GM21737 (cell line): ENCODE measurements around the gene ADSS1.

ENCODE experiments used
- ATAC-seq: cut with Tn5 transposase; IDR thresholded peaks from one replicate; pipeline ENCODE4 v1.9.1; 2021; ENCODE audit warnings: mild to moderate bottlenecking, moderate library complexity; ENCODE audit not compliant: unreplicated experiment

ADSS1 gene

DNA sequence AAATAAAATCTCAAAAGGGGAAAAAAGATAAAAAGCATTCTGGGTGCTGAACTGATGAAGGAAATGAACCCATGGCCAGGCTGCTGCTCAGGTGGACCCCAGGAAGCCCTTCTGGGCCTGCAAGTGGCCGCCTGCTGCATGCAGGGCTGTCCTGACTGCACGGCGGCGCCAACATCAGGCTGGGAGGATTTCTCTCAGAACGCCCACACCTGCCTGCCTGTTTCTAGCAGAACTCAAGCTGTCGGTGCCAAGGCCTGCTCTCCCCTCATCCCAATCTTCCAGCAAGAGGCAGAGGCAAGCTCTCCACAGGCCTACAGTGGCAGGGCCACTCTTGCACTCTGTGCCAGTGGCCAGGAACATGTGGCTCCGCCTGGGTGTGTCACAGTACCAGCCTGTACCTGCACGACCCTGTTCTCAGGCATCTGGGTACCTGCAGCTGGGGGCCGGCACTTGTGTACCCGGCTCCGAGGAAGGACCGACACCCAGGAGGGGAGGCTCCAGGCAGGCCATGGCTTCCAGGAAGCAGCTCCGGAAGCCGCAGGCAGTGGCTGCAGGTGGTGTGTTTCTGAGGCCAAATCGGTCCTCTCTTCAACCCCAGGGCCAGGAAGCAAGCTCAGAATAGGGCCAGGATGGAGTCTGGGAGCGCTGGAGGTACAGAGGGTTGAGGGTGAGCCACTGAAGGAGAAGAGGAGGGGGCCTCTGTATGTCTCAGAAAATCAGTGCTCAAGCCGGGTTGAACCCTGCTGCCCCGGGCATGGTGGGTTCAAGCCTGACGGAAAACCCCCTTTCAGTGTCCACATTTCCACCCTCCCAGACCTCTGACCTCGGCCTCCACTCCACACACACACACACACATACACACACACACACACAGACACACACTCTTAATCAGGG, 37.2 kb upstream of the ADSS1 start:
- no peak for ATAC-seq

DNA sequence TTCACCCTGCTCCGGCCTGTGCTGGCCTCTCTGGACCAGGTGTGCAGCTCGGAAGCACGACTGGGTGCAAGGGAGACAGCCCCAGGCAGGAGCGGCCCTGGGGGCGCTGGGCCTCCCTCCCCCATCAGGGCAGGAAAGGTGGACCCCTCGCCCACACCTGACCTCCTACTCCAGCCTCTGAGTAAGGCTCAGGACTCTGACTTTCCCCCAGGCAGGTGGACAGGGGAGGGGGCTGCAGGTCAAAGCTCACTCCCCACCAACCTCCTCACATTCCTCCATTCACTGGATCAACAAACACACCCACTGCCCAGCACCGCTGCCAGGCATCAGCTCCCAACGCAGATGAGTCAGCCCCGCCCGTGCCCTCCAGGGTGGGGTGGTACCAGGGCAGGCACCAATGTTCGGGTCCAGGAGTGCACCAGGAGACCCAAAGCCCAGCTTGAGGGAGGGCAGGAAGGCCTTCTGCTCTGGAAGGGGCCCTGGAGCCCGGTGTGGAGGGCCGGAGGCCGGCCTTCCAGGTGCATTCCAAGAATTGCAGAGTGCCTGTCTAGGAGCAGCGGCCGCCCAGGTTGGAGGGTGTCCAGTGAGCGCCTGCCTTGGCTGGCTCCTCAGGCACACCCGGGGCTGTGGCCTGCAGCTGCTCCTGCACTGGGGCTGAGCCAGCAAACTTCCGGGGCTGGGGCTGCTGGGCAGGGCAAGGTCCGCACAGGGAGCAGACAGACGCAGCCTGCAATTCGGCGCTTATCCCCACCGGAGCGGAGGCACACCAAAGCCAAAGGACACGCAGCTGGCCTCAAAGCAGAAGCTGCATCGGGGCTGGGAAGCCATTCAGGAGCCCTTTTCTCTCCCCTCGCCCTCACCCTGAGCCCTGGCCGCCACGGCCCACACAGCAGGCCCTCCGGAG, 36.2 kb upstream of the ADSS1 start:
- no peak for ATAC-seq

DNA sequence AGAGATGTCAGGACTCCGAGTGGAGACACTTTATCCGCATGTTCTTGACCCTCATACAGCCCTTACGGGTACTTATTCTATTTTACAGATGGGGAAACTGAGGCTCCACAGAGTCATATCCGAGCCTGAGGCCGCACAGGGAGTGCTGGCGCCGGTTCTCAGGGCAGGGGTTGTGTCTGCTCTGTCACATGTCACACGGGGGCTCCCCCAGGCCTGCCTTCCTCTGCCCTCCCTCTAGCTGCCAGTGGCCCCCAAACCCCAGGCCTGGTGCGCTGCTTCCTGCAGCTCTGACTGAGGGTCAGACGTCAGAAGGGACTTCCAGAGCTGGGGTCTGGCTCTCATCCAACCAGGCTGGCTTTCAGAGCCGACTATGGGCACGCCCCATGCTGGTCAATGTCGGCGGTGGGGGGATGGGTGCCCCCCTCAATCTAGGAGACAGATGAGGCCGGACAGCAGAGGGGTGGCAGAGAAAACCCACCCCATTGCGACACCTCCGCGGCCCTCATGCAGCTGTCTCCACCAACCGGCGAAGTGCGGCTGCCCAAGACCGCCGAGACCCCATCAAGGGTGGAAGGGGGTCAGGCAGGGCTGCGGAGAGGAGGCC, 35.4 kb upstream of the ADSS1 start:
- no peak for ATAC-seq

DNA sequence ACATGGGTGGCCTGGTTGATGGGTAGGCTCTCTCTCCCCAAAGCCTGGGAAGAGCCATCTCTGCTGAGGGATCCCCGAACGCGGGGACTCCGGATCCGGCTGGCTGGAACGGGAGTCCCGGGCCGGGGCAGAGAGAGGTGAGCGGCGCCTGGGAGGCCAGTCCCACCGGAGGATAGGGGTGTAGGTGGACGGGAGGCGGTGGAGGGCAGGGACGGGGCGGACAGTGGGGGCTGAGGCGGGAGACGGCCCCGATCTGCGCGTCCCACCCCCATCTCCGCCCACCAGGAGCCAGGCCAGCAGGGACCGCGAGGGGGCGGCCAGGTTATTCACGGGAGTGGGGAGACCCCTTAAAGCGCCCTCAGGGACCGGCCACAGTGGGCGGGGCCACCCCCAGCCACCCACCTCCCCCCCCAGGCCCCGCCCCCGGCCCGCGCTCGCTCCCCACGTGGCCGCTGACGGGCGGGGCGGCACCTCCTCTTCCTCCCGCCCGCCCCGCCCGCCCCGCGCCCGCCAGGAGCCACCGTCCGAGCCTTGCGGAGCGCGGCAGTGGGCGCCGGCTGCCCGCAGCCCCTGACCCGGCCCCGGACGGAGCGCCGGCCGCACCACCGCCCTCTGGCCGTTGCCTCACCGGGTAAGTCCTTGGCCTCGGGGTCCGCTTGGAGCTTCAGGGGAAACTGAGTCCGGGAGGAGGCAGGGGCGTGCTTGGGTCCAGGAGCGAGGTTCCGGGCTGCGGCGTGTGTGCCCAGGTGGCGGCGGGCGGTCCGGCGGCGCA, 34.7 kb upstream of the ADSS1 start, which contains the start of gene INF2:
Gene INF2 (plus strand): TSS at position 510 of the 772 bp plus-strand sequence. CDS start 11,748 bp downstream, outside the sequence.
- ATAC-seq = no peak

DNA sequence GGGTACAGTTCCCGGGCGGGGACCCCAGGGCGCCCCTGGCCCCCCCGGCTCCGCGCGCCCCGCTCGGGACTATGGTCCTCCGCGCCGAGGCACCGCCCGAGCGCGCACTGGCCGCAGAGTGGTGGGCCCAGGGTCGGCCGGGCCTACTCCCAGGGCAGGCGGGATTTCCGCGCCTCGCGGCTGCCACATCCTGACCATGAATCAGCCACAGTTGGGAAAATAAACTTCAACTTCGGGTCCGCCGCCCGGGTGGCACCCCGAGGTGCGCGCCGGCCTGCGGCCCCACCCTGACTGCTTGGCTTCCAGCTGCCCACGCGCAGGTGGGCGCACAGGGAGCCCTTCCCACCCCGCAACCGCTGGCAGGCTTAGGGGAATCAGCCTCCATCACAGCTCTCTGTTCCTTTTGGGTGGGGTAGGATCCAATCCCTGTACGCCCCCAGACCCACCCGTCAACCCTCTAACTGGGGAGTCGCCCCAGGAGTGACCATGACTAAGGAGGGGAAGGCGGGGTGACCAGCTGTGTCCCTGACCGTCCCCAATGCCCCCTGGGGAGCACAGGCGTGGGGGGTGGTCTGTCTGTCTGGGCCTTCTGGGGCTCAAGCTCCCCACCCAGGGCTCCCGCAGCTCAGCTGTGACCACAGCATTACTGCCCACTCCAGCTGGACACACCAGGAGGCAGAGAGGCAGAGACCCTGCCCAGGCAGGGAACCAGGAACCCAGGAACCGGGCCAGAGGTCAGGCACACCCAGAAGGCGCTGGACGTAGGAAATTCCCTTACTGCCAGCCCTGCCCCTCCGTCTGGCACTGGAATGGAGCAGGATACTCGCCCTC, 33.9 kb upstream of the ADSS1 start:
- ATAC-seq = no peak

DNA sequence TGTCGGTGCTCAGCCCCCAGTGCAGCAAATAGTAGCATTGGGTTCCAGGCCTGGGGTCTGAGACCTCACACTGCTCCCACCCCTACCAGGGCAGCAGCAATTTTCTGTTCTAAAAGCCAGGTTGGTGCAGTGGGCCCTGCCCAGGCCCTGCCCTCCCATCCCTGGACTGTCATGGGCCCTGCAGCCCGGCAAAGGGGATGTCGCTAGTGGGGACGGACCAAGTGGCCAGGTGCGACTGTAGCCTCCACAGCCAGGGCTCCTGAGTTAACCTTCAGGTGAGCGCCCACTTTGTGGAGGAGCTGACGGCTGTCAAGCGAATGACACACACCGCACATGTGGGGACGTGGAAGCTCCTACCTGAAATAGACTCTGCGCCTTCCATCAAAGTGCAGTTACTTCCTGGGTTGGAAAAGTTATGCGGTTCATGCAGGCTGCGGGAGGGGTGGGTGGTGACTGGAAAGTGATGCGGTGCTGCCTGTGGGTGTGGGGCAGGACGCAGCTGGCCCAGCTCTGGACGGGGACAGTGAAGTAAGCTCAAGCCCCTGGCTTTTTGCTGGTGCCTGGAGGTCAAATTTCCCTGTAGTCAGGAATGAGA, 33.1 kb upstream of the ADSS1 start:
- no peak for ATAC-seq

DNA sequence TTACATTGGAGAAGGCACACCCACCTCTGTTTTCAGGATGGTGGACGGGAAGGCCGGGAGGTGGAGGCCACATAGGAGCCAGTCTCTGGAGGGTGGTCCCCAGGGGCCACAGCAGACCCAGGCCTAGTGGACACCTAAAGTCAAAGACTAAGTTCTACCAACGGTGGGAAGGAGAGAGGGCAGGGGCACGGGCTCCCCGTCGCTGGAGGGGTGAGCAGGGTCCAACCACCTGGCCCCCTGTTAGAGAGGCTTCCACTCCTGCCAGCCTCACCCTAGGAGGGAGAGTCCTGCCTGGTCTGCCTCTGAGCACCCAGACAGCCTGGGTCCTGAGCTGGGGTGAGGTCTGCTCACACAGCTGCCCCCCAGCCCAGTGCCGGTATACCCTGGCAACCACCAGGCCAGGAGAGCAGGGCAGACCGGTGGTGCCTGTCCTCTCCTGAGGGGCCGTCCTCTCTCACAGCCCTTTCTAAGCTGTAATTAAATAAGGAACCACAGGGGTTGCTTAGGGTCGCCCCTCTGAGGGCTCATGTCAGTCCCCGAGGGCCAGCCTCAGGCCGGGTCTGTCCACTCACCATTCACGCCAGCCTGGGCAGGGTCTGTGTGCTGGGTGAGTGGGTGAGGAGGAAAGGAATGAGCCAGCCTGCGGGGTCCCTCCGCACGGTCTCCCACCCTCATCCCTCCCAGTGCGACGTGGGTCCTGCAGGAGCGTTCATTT, 32.3 kb upstream of the ADSS1 start:
- no peak for ATAC-seq

DNA sequence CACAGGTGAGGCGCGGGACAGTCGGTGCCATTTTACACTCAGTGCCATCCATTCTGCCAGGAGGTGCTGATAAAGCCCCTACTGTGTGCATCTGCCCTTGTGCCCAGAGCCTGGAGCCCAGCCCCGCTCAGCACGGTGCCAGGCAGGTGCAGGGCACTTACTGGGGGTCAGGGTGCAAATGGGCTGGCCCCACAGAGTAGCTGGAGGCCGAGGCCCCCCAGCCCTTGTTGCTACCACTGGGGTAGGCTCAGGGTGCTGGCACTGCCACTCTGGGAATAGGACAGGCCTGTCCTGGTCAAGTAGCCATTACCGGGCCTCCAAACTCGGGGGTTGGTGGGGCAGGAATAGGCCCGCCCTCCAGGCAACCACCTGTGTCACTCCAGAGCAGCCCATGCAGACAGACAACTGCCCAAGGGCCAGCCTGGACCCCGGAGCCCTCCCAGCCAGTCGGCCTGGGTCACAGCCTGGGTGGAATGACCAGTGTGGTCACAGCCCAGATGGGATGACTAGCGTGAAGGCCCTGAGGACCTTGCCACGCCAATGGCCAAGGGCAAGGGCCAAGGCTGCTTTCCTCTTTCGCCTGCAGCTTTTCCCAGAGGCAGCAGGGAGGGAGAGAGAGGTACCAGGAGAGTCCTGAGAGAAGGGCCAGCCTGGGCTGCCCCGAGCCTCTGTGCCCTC, 31.6 kb upstream of the ADSS1 start:
- ATAC-seq = no peak

DNA sequence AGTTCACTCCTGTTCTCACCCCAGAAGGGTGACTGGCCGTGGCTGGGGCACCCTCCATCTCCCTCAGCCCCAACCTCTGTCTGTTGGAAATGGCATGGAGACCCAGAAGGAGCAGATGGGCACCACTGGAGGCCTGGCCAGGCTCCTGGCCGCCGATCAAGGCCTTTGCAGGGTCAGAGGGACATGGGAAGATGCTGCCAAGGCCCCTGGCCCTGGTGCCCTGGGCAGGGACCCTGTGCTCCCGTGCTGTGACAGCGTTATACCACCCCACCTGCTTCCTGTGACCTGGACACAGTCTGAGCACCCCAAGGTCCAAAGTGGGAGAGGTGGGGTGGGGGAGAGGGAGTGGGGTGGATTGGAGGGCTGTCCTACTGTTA, 31.1 kb upstream of the ADSS1 start:
- no peak for ATAC-seq

DNA sequence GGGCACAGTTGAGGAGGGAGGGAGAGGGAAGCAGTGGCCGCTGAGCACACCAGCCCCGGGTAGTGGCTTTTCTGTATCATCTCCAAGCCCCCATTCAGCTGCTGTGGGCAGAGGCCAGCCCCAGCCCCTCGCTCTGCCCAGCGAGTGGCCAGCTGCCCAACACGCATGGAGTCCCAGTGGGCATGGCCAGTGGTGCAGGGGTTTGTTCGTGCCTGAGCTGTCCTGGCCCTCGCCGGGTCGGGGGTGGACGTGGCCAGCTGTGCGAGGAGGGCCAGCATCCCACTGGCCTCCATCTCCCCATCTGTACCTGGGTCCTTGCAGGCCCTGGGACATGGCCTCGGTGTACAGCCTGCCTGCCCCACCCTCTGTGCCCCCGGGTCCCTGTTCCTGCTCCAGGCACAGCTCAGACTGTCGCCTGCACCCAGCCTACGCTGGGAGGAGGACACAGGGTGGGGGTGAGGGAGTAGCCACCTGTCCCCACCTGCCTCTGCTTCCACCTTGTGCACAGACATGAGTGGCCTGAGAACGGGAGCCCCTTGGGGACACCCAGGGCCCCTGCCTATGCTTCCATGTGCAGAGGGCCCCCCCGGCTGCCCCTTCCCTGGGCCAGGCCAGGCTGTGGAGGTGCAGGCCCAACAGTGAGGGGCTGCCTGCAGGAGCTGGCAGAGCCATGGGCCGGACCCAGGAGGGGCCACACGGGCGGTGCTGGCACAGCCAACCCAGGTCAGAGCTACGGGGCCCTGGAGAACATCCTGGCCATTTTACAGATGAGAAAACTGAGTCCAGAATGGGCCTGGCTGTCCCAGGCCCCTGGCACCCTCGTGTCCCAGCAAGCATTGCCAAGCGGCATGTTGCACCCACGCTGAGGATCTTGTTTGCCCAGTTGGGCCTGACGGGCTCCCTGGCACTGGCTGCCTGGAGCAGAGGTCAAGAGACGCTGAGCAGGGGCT, 30.3 kb upstream of the ADSS1 start:
- ATAC-seq = no peak

DNA sequence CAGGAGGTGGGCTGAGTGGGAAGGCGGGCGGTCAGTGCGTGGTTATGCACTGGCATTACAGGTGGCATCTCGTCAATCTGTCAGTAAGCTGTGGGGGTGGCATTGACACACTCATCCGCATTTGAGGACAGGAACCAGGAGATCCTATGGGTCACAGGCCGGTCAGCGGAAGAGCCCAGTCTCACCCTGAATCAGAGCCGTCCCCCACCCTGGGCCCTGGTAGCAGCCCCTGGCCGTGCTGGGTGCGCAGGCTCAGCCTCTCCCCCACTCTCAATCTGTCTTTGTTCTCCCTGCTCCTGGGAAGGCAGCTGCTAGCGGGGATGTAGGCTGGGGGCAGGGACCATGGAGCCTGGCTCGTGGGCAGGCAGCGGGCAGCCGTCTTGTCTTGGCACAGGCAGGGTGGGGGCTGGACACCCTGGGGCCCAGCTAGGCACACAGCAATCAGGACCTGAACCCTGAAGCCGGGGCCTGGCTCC, 29.5 kb upstream of the ADSS1 start:
- ATAC-seq = no peak

DNA sequence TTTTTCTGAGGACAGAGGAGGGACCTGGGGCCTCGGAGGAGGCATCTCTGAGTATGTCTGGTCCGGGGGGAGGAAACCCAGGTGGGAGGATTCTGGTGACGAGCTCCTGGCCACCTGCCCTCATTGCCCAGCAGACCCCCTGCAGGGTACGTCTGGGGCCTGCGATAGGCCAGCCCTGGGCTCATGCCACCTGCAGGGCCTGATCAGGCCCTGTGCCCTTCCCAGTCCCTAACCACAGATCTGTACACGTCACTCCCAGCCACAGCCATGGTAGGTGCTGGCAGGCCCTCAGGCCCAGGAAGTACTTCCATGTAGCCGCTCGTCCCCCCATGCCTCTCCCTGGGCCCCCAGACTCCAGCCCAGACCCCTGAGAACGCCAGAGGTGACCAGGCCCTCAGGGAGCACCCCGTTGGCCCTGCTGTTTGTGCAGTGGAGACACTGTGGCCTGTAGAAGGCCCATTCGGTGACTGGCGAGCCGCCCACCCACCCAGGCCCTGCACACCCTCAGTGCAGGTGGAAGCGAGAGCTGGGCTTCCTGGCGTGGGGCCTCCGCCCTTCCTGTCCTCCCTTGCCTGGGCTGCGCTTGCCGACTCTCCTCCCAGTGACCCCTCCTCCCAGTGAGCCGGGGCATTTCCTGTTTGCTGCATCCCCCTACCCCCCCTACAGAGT, 28.9 kb upstream of the ADSS1 start:
- no peak for ATAC-seq

DNA sequence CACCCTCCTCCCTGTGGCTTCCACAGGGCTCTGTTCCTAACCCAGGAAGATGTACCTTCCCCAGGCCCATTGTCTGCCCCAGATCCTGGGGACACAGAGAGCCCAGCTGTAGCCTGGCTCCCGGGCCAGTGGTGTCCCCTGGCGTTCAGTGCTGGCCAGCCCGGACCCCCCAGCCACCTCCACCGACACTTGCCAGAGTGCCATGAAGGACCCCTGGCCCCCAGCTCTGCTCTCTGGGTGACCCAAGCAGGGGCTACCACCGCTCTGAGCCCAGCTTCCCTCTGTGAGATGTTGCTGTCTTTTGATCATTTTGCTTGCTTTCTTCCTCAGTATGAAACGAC, 28.4 kb upstream of the ADSS1 start:
- no peak for ATAC-seq

DNA sequence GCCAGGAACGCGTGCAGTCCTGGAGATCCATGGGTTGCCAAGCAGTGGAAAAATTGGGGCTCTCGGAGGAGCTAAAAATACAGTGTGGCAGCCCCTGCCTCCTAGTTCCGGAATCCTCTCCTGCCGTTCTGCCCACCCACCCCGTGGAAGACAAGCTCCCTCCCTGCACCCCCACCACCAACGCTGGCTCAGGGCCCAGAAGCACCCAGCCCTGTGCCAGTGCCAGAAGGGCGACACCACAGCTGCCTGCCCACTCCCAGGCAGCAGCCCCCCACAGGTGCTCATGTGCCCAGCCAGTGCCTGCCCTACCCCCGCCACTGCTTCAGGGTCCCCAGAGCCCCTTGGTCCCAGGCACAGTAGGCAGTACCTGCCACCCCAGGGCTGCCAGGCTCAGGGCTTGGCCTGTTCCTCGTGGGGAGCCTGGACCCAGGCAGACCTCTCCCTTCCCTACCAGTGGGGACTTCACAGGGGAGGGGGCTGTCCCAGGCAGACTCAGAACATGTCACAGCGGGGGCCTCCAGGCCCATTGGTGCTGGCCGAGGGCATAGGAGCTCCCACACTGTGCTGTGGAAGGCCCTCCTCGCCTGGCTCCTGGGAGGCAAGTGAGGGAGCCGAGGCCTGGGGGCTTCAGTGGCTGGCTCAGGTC, 27.2 kb upstream of the ADSS1 start:
- no peak for ATAC-seq

DNA sequence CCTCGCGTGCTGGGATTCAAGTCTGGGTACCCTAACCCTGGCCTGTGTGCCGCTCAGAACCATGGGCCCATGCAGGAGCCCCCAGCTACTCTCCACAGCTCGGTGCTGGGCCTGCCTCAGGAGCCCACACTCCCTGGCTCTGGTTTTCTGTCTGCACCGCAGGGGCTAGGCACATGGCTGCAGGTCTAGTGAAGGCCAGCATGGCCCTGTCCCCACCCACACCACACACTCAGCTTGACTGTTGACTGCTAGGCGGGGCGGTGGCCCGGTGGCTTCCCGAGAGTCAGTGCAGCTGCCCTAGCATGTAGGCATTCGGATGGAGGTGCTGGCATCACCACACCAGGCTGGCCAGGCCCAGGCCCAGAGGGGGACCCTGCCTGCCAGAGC, 26.7 kb upstream of the ADSS1 start:
- no peak for ATAC-seq
